CD4-positive, alpha-beta T cell (primary cell): ENCODE data around the gene SHISA9. TPM values are rescaled to one million over a fixed set of nuclear protein-coding genes. Genes with fewer than 3 reads are reported as not detected.

Experiments used
- ATAC-seq: fragments of 200-7000 bp; cut with Tn5 transposase; one replicate; pipeline ENCODE4 v1.10.0; 2022; ENCODE audit warnings: mild to moderate bottlenecking; ENCODE audit not compliant: poor library complexity
- CTCF ChIA-PET: fragments of 350-600 bp; sonication (Branson Sonifier 250); formaldehyde crosslinking; loops from one replicate; lab custom pipeline; 2021; ENCODE audit warnings: antibody characterized with exemption, inconsistent platforms; lab: Charles Lee
- POLR2A ChIA-PET: fragments of 350-600 bp; sonication (Branson Sonifier 250); formaldehyde crosslinking; loops from one replicate; lab custom pipeline; 2021; ENCODE audit warnings: antibody characterized with exemption, inconsistent platforms; lab: Charles Lee
- DNase-seq, 14 experiments: peaks; one replicate each; pipeline ENCODE4 v3.0.0-alpha.2; 2013 to 2020; ENCODE audit warnings: mixed read lengths in 2 of 14
- H3K27ac ChIP-seq, 2 donors: one replicate each; pipeline versions ENCODE4 v1.5.1 to v1.7.0; 2013; ENCODE audit warnings: low read length in 2 of 2, low read depth in 1 of 2, mild to moderate bottlenecking in 1 of 2
- H3K27me3 ChIP-seq, 2 experiments: 1 replicate in 1 of 2; 2 replicates in 1 of 2; pipeline versions ENCODE4 v1.6.1 to v1.7.0; 2013; ENCODE audit warnings: low read length in 2 of 2, control low read depth in 1 of 2, mild to moderate bottlenecking in 1 of 2, moderate library complexity in 1 of 2; ENCODE audit not compliant: insufficient read depth in 2 of 2, control insufficient read depth in 1 of 2
- H3K36me3 ChIP-seq: one replicate; pipeline ENCODE4 v1.6.1; 2013; ENCODE audit warnings: low read length, control low read depth; ENCODE audit not compliant: insufficient read depth
- H3K4me1 ChIP-seq: one replicate; pipeline ENCODE4 v1.6.1; 2013; ENCODE audit warnings: low read length, control low read depth; ENCODE audit not compliant: insufficient read depth
- H3K4me3 ChIP-seq: one replicate; pipeline ENCODE4 v1.5.1; 2013; ENCODE audit warnings: mild to moderate bottlenecking, low read length, moderate library complexity
- H3K9me3 ChIP-seq, 2 experiments: 1 replicate in 1 of 2; 2 replicates in 1 of 2; pipeline versions ENCODE4 v1.6.1 to v1.7.0; 2013; ENCODE audit warnings: low read length in 2 of 2, mild to moderate bottlenecking in 2 of 2, control low read depth in 1 of 2, moderate library complexity in 1 of 2; ENCODE audit not compliant: control insufficient read depth in 1 of 2, insufficient read depth in 1 of 2
- H3K27ac Mint-ChIP-seq: one replicate; pipeline ENCODE4 v1.8.0; 2020; ENCODE audit warnings: mixed read lengths
- H3K27me3 Mint-ChIP-seq: one replicate; pipeline ENCODE4 v1.8.0; 2021; ENCODE audit warnings: mixed read lengths
- H3K36me3 Mint-ChIP-seq: one replicate; pipeline ENCODE4 v1.8.0; 2021; ENCODE audit warnings: low read depth, mixed read lengths
- H3K4me1 Mint-ChIP-seq: one replicate; pipeline ENCODE4 v1.8.0; 2021; ENCODE audit warnings: low read depth, mixed read lengths
- H3K4me3 Mint-ChIP-seq: one replicate; pipeline ENCODE4 v1.8.0; 2020; ENCODE audit warnings: mild to moderate bottlenecking, mixed read lengths
- H3K9me3 Mint-ChIP-seq: one replicate; pipeline ENCODE4 v1.8.0; 2020; ENCODE audit warnings: mixed read lengths
- intact Hi-C, 2 experiments: fragments of 100-400 bp; cut with DNase I in 1 of 2; cut with micrococcal nuclease in 1 of 2; formaldehyde crosslinking; loops; one replicate each; pipeline versions ENCODE4 v1.15.1 to v1.9.0; 2023 to 2025; cut with DNase I, micrococcal nuclease
- total RNA-seq, 174 experiments: library from RNA in 2 of 174; stranded (reverse) in 2 of 174; gene quantifications; one replicate each; pipeline ENCODE4 v1.2.3 and lab custom pipeline; 2021 to 2026
- TF ChIP-seq, protein P1 (sequence below): fragments of 200-600 bp; IDR thresholded peaks from one replicate; pipeline ENCODE4 v1.8.0; 2022; ENCODE audit warnings: antibody characterized with exemption, mild to moderate bottlenecking

The SHISA9 gene
- total RNA-seq, 2 experiments from 2014 or later, result not detected

- Mint-ChIP-seq H3K36me3 (no peaks in the 10 kb centered on the region), H3K4me1 (no peaks in the 10 kb centered on the region), H3K9me3 (peaks cover 14% of the 10 kb centered on the region), H3K27ac (no peak overlapping the region), H3K27me3 (no peaks in the 10 kb centered on the region), H3K4me3 (no peak overlapping the region)
- intact Hi-C loops, result no loop called here
- DNase-seq (no peak), ATAC-seq (no peak)
- TF ChIP-seq, protein P1, sequence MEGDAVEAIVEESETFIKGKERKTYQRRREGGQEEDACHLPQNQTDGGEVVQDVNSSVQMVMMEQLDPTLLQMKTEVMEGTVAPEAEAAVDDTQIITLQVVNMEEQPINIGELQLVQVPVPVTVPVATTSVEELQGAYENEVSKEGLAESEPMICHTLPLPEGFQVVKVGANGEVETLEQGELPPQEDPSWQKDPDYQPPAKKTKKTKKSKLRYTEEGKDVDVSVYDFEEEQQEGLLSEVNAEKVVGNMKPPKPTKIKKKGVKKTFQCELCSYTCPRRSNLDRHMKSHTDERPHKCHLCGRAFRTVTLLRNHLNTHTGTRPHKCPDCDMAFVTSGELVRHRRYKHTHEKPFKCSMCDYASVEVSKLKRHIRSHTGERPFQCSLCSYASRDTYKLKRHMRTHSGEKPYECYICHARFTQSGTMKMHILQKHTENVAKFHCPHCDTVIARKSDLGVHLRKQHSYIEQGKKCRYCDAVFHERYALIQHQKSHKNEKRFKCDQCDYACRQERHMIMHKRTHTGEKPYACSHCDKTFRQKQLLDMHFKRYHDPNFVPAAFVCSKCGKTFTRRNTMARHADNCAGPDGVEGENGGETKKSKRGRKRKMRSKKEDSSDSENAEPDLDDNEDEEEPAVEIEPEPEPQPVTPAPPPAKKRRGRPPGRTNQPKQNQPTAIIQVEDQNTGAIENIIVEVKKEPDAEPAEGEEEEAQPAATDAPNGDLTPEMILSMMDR, result no peak
- Histone ChIP-seq H3K36me3 (no peaks in the 10 kb centered on the region), H3K4me3 (no peak overlapping the region), H3K27me3 (no peaks in the 10 kb centered on the region), H3K9me3 (peaks cover 6 to 11% of the 10 kb centered on the region in 2 experiments), H3K4me1 (no peaks in the 10 kb centered on the region), H3K27ac (no peak overlapping the region)
- POLR2A ChIA-PET, result no interaction called here
- CTCF ChIA-PET, result no interaction called here
These were observed 128.4 kb downstream of the SHISA9 start for GRCh38 chr16:13029786-13030185.

DNA sequence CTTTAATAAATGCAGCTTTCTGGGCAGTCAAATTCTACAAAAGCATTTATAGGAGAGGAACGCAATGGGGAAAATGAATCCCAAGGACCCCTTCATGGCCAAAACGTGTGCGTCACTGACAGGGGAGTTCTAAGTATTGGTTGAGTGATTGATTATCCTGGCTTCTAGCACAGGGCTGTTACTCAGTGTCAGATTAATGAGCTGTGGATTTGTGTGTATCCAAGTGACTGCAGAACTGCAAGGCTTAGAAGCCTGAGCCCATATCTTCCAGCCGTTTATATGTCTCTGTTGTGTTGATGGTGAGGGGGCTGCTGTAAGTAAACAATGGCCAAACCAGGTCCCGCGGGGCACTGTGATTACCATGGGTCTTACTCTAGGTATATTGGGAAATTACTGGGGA, 129.4 kb downstream of the SHISA9 start:
- H3K36me3 ChIP-seq, result no peaks in the 10 kb centered on the region
- ChIA-PET CTCF (no interaction called here), POLR2A (no interaction called here)
- no peak overlapping the region for H3K27ac ChIP-seq
- no peaks in the 10 kb centered on the region for H3K27me3 ChIP-seq
- TF ChIP-seq, protein P1, result no peak
- intact Hi-C loops, result no loop called here
- H3K9me3 ChIP-seq, result peaks cover 6 to 10% of the 10 kb centered on the region in 2 experiments
- no peaks in the 10 kb centered on the region for H3K36me3 Mint-ChIP-seq
- DNase-seq, result no peak
- H3K4me1 Mint-ChIP-seq, result no peaks in the 10 kb centered on the region
- no peak for ATAC-seq
- H3K9me3 Mint-ChIP-seq, result peaks cover 16% of the 10 kb centered on the region
- no peaks in the 10 kb centered on the region for H3K4me1 ChIP-seq
- no peak overlapping the region for H3K4me3 Mint-ChIP-seq
- H3K4me3 ChIP-seq, result no peak overlapping the region
- H3K27me3 Mint-ChIP-seq, result no peaks in the 10 kb centered on the region
- no peak overlapping the region for H3K27ac Mint-ChIP-seq

- no peak overlapping the region for H3K27ac Mint-ChIP-seq
- TF ChIP-seq, protein P1, result no peak
- Histone ChIP-seq H3K27ac (no peak overlapping the region), H3K36me3 (no peaks in the 10 kb centered on the region), H3K4me3 (no peak overlapping the region), H3K27me3 (no peaks in the 10 kb centered on the region), H3K9me3 (peaks cover 3 to 6% of the 10 kb centered on the region in 2 experiments), H3K4me1 (no peaks in the 10 kb centered on the region)
- H3K4me3 Mint-ChIP-seq, result no peak overlapping the region
- POLR2A ChIA-PET, result no interaction called here
- ATAC-seq (no peak), DNase-seq (no peak)
- H3K4me1 Mint-ChIP-seq, result no peaks in the 10 kb centered on the region
- no peaks in the 10 kb centered on the region for H3K27me3 Mint-ChIP-seq
- H3K36me3 Mint-ChIP-seq, result no peaks in the 10 kb centered on the region
- intact Hi-C loops, result no loop called here
- peaks cover 12% of the 10 kb centered on the region for H3K9me3 Mint-ChIP-seq
- CTCF ChIA-PET, result no interaction called here
These were observed 131.5 kb downstream of the SHISA9 start for GRCh38 chr16:13032911-13033310.
